HAP-1 (cell line): ENCODE results near the gene TMPRSS3.

Experiments
- DNase-seq, 2 experiments: peaks; one replicate each; pipeline ENCODE4 v3.0.0-alpha.2; 2016 to 2020; ENCODE audit warnings: low spot score in 2 of 2
- H3K27me3 ChIP-seq: fragments of 250-450 bp; sonication (Bioruptor Pico); 2 replicates; pipeline ENCODE4 v1.5.1; 2020; ENCODE audit warnings: low read depth, mild to moderate bottlenecking, moderate library complexity
- H3K36me3 ChIP-seq: fragments of 250-450 bp; sonication (Bioruptor Pico); replicated peaks from 2 replicates; pipeline ENCODE4 v1.5.1; 2020; ENCODE audit warnings: mild to moderate bottlenecking
- H3K4me1 ChIP-seq: fragments of 250-450 bp; sonication (Bioruptor Pico); 2 replicates; pipeline ENCODE4 v1.5.1; 2020; ENCODE audit warnings: mild to moderate bottlenecking
- H3K4me3 ChIP-seq: fragments of 250-450 bp; sonication (Bioruptor Pico); 2 replicates; pipeline ENCODE4 v1.5.1; 2020; ENCODE audit warnings: mild to moderate bottlenecking, moderate library complexity
- H3K9me3 ChIP-seq: fragments of 250-450 bp; sonication (Bioruptor Pico); 2 replicates; pipeline ENCODE4 v1.5.1; 2020; ENCODE audit warnings: mild to moderate bottlenecking, moderate library complexity
- in situ Hi-C: fragments of 300-500 bp; cut with MboI; formaldehyde crosslinking; loops from 3 replicates; pipeline ENCODE4 v1.14.3; 2020; ENCODE audit warnings: low sequenced_read_pairs, inconsistent platforms, mixed read lengths

The TMPRSS3 gene

GRCh38 chr21:42360317-42360716 lies 35.5 kb downstream of the TMPRSS3 start:
- in situ Hi-C loops = no loop called here

DNA sequence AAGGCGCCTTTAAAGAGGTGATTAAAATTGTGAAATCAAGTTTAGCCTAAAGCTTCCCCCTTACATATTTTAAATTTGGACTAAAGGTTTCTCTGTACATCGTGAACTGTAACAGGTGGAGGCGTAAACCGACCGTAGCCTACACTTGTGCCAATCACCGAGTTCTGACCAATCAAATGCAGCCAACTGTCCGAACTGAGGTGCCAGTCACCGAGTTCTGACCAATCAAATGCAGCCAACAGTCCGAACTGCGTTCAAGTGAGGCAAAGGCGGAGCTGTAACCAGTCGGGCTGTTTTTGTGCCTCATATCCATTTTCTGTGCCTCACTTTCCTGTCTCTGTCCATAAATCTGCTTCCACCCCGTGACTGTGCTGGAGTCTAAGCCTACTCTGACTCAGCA lies 36.9 kb downstream of the TMPRSS3 start:
- Histone ChIP-seq H3K27me3 (no peaks in the 10 kb centered on the region), H3K4me1 (no peaks in the 10 kb centered on the region), H3K9me3 (no peaks in the 10 kb centered on the region), H3K4me3 (no peak overlapping the region), H3K36me3 (no peaks in the 10 kb centered on the region)
- in situ Hi-C loops = no loop called here
- no peak for DNase-seq

More at GRCh38 chr21:42360317-42360716, 35.5 kb downstream of the TMPRSS3 start:
- Histone ChIP-seq H3K4me3 (no peak overlapping the region), H3K36me3 (no peaks in the 10 kb centered on the region), H3K4me1 (no peaks in the 10 kb centered on the region), H3K27me3 (no peaks in the 10 kb centered on the region), H3K9me3 (no peaks in the 10 kb centered on the region)
- DNase-seq = no peak

- no peak for DNase-seq
- Histone ChIP-seq H3K27me3 (no peaks in the 10 kb centered on the region), H3K36me3 (no peaks in the 10 kb centered on the region), H3K4me1 (no peaks in the 10 kb centered on the region), H3K9me3 (no peaks in the 10 kb centered on the region), H3K4me3 (no peak overlapping the region)
- in situ Hi-C loops = no loop called here
Observed at GRCh38 chr21:42358261-42358660, 37.6 kb downstream of the TMPRSS3 start.

GRCh38 chr21:42357307-42357706 lies 38.5 kb downstream of the TMPRSS3 start:
- Histone ChIP-seq H3K4me1 (no peaks in the 10 kb centered on the region), H3K4me3 (no peak overlapping the region), H3K9me3 (no peaks in the 10 kb centered on the region), H3K36me3 (no peaks in the 10 kb centered on the region), H3K27me3 (no peaks in the 10 kb centered on the region)
- in situ Hi-C loops = no loop called here
- DNase-seq = no peak

DNA sequence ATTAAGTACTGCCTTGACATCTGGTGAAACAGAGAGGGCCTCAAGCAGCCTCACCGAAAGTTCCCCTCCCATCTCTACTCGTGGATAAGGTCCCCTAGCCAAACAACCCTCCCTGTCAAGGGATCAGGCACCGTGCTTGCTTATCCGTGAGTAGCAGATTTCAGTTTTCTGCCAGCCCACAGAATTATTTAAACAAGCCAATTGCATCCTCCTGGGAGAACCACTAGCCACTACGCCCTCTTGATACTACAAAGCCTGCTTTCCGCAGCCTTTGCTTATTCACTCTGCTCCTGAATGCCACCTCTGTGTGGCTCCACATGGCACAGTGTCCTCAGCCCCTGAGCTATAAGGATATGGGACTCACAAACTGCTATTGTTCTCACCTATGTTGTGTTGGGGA lies 39.2 kb downstream of the TMPRSS3 start:
- in situ Hi-C loops = no loop called here
- Histone ChIP-seq H3K27me3 (no peaks in the 10 kb centered on the region), H3K36me3 (no peaks in the 10 kb centered on the region), H3K4me1 (no peaks in the 10 kb centered on the region), H3K4me3 (no peak overlapping the region), H3K9me3 (no peaks in the 10 kb centered on the region)
- no peak for DNase-seq

DNA sequence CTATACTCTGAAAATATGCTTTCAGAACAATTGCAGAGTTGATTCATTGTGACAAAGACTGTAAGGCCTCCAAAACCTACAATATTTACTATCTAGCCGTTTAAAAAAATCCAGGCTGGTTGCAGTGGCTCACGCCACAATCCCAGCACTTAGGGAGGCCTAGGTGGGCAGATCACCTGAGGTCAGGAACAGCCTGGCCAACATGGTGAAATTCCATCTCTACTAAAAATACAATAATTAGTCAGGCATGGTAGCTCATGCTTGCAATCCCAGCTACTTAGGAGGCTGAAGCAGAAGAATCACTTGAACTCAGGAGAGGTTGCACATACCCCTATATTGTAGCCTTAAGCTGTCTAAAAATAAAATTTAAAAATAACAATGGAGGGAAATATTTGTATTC lies 39.8 kb downstream of the TMPRSS3 start:
- in situ Hi-C loops = no loop called here

DNA sequence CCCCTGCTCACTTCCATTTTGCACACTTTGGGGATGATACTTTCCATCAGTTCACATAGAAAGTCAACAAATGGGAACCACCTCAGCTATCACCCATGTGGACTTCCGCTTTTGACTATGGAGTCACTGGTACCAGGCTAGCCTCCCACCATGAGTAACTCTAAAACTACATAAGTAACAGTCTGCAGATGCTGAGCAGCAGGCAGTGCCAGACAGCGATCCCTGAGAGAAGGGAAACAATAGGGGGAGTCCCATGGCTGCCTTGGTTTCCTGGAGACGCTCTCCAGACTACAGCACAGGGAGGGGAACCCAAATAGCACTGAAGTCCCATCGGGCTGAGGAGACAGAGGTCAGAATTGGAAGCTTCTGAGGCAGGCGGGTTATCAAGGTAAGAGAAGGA lies 42.2 kb downstream of the TMPRSS3 start:
- H3K4me3 ChIP-seq = no peak overlapping the region
- H3K4me1 ChIP-seq = no peaks in the 10 kb centered on the region
- in situ Hi-C loops = no loop called here
- no peaks in the 10 kb centered on the region for H3K9me3 ChIP-seq
- DNase-seq = no peak
- no peaks in the 10 kb centered on the region for H3K27me3 ChIP-seq
- H3K36me3 ChIP-seq = no peaks in the 10 kb centered on the region

More for the DNA sequence above, 39.8 kb downstream of the TMPRSS3 start:
- H3K27me3 ChIP-seq = no peaks in the 10 kb centered on the region
- H3K4me3 ChIP-seq = no peak overlapping the region
- H3K36me3 ChIP-seq = no peaks in the 10 kb centered on the region
- no peak for DNase-seq
- H3K4me1 ChIP-seq = no peaks in the 10 kb centered on the region
- H3K9me3 ChIP-seq = no peaks in the 10 kb centered on the region

- H3K36me3 ChIP-seq = no peaks in the 10 kb centered on the region
- no peak for DNase-seq
- in situ Hi-C loops = no loop called here
- no peaks in the 10 kb centered on the region for H3K9me3 ChIP-seq
- H3K4me3 ChIP-seq = no peak overlapping the region
- H3K4me1 ChIP-seq = no peaks in the 10 kb centered on the region
- H3K27me3 ChIP-seq = no peaks in the 10 kb centered on the region
Observed at GRCh38 chr21:42352441-42353095, 43.3 kb downstream of the TMPRSS3 start.

DNA sequence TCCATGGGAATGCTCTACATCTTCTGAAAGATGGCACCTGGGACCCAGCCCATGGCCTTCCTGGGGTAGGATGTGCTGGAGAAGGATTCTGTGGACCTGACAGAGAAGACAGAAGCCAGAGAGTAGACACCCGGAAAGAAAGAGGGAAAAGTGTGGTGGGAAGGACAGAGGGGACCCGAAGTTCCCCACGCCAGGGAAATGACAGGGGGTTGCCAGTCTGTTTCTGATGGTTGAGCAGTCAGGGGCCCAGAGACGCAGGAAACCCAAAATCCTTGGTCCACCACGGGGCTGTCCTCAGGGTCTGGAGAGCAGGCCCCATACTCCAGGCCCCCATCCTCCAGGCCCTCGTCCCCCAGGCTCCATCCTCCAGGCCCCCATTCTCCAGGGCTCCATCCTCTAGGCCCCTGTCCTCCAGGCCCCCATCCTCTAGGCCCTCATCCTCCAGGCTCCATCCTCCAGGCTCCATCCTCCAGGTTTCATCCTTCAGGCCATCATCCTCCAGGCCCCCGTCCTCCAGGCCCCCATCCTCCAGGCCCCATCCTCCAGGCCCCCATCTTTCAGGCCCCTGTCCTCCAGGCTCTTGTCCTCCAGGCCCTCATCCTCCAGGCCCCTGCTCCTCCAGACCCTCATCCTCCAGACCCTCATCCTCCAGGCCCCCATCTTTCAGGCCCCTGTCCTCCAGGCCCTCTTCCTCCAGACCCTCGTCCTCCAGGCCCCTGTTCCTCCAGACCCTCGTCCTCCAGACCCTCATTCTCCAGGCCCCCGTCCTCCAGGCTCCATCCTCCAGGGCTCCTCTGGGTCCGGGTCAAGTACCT lies 44.0 kb downstream of the TMPRSS3 start:
- H3K36me3 ChIP-seq = no peaks in the 10 kb centered on the region
- DNase-seq = no peak
- no peak overlapping the region for H3K4me3 ChIP-seq
- H3K4me1 ChIP-seq = no peaks in the 10 kb centered on the region
- in situ Hi-C loops = no loop called here
- H3K27me3 ChIP-seq = no peaks in the 10 kb centered on the region
- H3K9me3 ChIP-seq = no peaks in the 10 kb centered on the region

DNA sequence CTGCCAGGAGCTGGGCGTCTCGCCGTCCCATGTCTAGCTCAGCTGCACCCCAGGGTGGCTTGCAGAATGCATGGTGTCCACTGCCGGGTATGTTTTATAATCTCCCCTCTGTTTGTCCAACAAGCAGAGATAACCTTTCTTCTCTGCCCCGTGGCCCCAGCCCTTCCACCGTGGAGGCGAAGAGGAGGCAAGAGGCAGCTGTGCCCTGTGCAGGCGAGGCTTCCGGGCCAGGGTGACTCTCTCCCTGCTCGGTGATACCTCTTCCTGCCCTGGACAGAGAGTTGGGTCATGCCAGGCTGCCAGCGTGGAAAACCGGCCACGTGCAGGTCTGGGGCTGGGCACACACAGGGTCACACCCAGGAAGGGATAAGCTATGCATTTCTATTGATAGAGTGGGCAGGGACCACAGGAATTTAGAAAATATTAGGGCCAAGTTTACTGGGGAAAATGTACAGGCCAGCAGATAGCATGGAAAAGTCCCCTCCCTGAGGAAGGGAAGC lies 44.9 kb downstream of the TMPRSS3 start, which contains the start of gene TFF2:
TFF2 (minus strand) TSS at position 68 of the 500 bp plus-strand sequence; CDS start at position 31, 37 bp downstream.
- Histone ChIP-seq H3K36me3 (no peaks in the 10 kb centered on the region), H3K4me3 (no peak within 1 kb of the TSS), H3K4me1 (no peaks in the 10 kb centered on the region), H3K27me3 (no peaks in the 10 kb centered on the region), H3K9me3 (no peaks in the 10 kb centered on the region)
- in situ Hi-C loops = no loop called here
- DNase-seq = no peak

GRCh38 chr21:42350318-42350910 lies 45.4 kb downstream of the TMPRSS3 start:
- no peaks in the 10 kb centered on the region for H3K9me3 ChIP-seq
- no peak for DNase-seq
- H3K27me3 ChIP-seq = no peaks in the 10 kb centered on the region
- H3K36me3 ChIP-seq = no peaks in the 10 kb centered on the region
- H3K4me3 ChIP-seq = no peak overlapping the region
- H3K4me1 ChIP-seq = no peaks in the 10 kb centered on the region
- in situ Hi-C loops = no loop called here

GRCh38 chr21:42349420-42350317 lies 46.2 kb downstream of the TMPRSS3 start:
- in situ Hi-C loops = no loop called here
- Histone ChIP-seq H3K9me3 (no peaks in the 10 kb centered on the region), H3K27me3 (no peaks in the 10 kb centered on the region), H3K36me3 (no peaks in the 10 kb centered on the region), H3K4me1 (no peaks in the 10 kb centered on the region), H3K4me3 (no peak overlapping the region)
- no peak for DNase-seq

- no peaks in the 10 kb centered on the region for H3K9me3 ChIP-seq
- DNase-seq = no peak
- no peaks in the 10 kb centered on the region for H3K27me3 ChIP-seq
- H3K36me3 ChIP-seq = no peaks in the 10 kb centered on the region
- in situ Hi-C loops = no loop called here
- H3K4me1 ChIP-seq = no peaks in the 10 kb centered on the region
- H3K4me3 ChIP-seq = no peak overlapping the region
Observed at GRCh38 chr21:42348762-42349161, 47.1 kb downstream of the TMPRSS3 start.
